Hepatocyte (in vitro differentiated cells): Measurements from ENCODE around the gene LEKR1. TPM values are rescaled to one million over a fixed set of nuclear protein-coding genes. Genes with fewer than 3 reads are reported as not detected.

Experiments used
- DNase-seq: peaks from one replicate; pipeline ENCODE4 v3.0.0-alpha.2; 2016; ENCODE audit warnings: low spot score
- H2AFZ ChIP-seq: fragments of 200-600 bp; sonication (generic); 2 replicates; pipeline ENCODE4 v1.6.0; 2016; ENCODE audit warnings: antibody characterized with exemption, mild to moderate bottlenecking
- H3K27ac ChIP-seq: fragments of 200-600 bp; sonication (generic); 2 replicates; pipeline ENCODE4 v1.5.1; 2016; ENCODE audit warnings: mild to moderate bottlenecking
- H3K27me3 ChIP-seq: fragments of 200-600 bp; sonication (generic); 2 replicates; pipeline ENCODE4 v1.6.1; 2016
- H3K36me3 ChIP-seq: fragments of 200-600 bp; sonication (generic); replicated peaks from 2 replicates; pipeline ENCODE4 v1.5.1; 2016; ENCODE audit warnings: low read depth; ENCODE audit not compliant: insufficient read depth
- H3K4me1 ChIP-seq: fragments of 200-600 bp; sonication (generic); 2 replicates; pipeline ENCODE4 v1.5.1; 2016; ENCODE audit warnings: mild to moderate bottlenecking, moderate library complexity; ENCODE audit not compliant: insufficient read depth
- H3K4me2 ChIP-seq: fragments of 200-600 bp; sonication (generic); 2 replicates; pipeline ENCODE4 v1.6.0; 2016
- H3K4me3 ChIP-seq: fragments of 200-600 bp; sonication (generic); 2 replicates; pipeline ENCODE4 v1.5.1; 2016; ENCODE audit warnings: mild to moderate bottlenecking
- H3K79me2 ChIP-seq: fragments of 200-600 bp; sonication (generic); 2 replicates; pipeline ENCODE4 v1.6.0; 2017; ENCODE audit warnings: mild to moderate bottlenecking
- H3K9me2 ChIP-seq: fragments of 200-600 bp; sonication (generic); replicated peaks from 2 replicates; pipeline ENCODE4 v1.6.0; 2017; ENCODE audit warnings: mild to moderate bottlenecking; ENCODE audit not compliant: insufficient read depth
- H3K9me3 ChIP-seq: fragments of 200-600 bp; sonication (generic); 2 replicates; pipeline ENCODE4 v1.5.1; 2016; ENCODE audit warnings: low read depth, mild to moderate bottlenecking
- H4K20me1 ChIP-seq: fragments of 200-600 bp; sonication (generic); 2 replicates; pipeline ENCODE4 v1.6.0; 2016; ENCODE audit warnings: mild to moderate bottlenecking; ENCODE audit not compliant: insufficient read depth, poor library complexity, severe bottlenecking
- EZH2 ChIP-seq: fragments of 200-600 bp; sonication (generic); IDR thresholded peaks from 2 replicates; pipeline ENCODE4 v1.6.1; 2016; ENCODE audit warnings: antibody characterized with exemption, mild to moderate bottlenecking, borderline replicate concordance
- EZH2phosphoT487 ChIP-seq: fragments of 200-600 bp; sonication (generic); IDR thresholded peaks from one replicate; pipeline ENCODE4 v1.6.1; 2018; ENCODE audit warnings: antibody characterized with exemption, mild to moderate bottlenecking, low read depth, moderate library complexity; ENCODE audit not compliant: unreplicated experiment, severe bottlenecking
- WGBS: methylation state at CpG from one replicate; pipeline ENCODE4 v1.1.6; 2016; ENCODE audit warnings: low lambda C conversion rate; ENCODE audit errors: missing lambda C conversion rate; 5-methylcytosine and 5-hydroxymethylcytosine counted together
- polyA plus RNA-seq: library from polyadenylated mRNA; unstranded; fragments of >200 nt; fragmentation: Nextera tagmentation; extraction: Ambion mirVana; gene quantifications from 2 replicates; pipeline ENCODE4 v1.2.1, GENCODE V29; 2016
- total RNA-seq: library from RNA; depleted of rRNA; stranded (reverse); fragments of >200 nt; gene quantifications from 2 replicates; pipeline ENCODE4 v1.2.3, GENCODE V29; 2014
- TF ChIP-seq, protein P1 (sequence below): fragments of 200-600 bp; sonication (generic); IDR thresholded peaks from 2 replicates; pipeline ENCODE4 v1.5.1; 2016; ENCODE audit warnings: antibody characterized with exemption, mild to moderate bottlenecking; ENCODE audit not compliant: poor library complexity

Gene LEKR1
- total and polyA plus RNA-seq, 2 experiments from 2014 or later: 1.1 to 2.1 TPM

DNA sequence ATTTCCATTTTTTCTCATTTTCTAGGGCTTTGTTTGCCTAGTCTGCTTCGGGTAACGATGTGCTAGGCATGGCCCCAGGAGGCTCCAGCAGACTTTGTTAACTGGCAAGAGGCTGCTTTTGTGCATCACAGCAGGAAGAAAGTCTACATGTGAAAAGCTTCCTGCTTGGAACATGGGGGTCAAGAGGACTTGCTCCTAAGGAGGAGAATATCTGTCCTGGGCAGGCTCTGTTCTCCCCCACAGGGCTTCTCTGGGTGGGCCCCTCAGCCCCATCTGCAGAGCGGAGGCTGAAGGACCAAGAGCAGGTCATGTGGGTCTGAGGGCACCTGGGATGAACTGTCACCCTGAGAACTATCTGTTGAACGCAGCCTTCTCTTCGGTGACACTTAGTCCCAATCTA lies 239.0 kb downstream of the LEKR1 start:
- TF ChIP-seq EZH2: no peak
- TF ChIP-seq, protein P1, sequence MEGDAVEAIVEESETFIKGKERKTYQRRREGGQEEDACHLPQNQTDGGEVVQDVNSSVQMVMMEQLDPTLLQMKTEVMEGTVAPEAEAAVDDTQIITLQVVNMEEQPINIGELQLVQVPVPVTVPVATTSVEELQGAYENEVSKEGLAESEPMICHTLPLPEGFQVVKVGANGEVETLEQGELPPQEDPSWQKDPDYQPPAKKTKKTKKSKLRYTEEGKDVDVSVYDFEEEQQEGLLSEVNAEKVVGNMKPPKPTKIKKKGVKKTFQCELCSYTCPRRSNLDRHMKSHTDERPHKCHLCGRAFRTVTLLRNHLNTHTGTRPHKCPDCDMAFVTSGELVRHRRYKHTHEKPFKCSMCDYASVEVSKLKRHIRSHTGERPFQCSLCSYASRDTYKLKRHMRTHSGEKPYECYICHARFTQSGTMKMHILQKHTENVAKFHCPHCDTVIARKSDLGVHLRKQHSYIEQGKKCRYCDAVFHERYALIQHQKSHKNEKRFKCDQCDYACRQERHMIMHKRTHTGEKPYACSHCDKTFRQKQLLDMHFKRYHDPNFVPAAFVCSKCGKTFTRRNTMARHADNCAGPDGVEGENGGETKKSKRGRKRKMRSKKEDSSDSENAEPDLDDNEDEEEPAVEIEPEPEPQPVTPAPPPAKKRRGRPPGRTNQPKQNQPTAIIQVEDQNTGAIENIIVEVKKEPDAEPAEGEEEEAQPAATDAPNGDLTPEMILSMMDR: no peak
- TF ChIP-seq EZH2phosphoT487: no peak
- 85% methylated on average over 5 of the region's 5 CpGs for WGBS
- no peaks in the 10 kb centered on the region for H3K9me3 ChIP-seq
- H3K4me1 ChIP-seq: peaks cover 2% of the 10 kb centered on the region
- no peak overlapping the region for H3K4me3 ChIP-seq
- no peaks in the 10 kb centered on the region for H3K36me3 ChIP-seq
- H3K9me2 ChIP-seq: no peaks in the 10 kb centered on the region
- no peak for DNase-seq
- no peaks in the 10 kb centered on the region for H3K27me3 ChIP-seq
- no peaks in the 10 kb centered on the region for H4K20me1 ChIP-seq
- H3K79me2 ChIP-seq: no peaks in the 10 kb centered on the region
- H3K27ac ChIP-seq: no peak overlapping the region
- no peak overlapping the region for H3K4me2 ChIP-seq
- no peak overlapping the region for H2AFZ ChIP-seq

DNA sequence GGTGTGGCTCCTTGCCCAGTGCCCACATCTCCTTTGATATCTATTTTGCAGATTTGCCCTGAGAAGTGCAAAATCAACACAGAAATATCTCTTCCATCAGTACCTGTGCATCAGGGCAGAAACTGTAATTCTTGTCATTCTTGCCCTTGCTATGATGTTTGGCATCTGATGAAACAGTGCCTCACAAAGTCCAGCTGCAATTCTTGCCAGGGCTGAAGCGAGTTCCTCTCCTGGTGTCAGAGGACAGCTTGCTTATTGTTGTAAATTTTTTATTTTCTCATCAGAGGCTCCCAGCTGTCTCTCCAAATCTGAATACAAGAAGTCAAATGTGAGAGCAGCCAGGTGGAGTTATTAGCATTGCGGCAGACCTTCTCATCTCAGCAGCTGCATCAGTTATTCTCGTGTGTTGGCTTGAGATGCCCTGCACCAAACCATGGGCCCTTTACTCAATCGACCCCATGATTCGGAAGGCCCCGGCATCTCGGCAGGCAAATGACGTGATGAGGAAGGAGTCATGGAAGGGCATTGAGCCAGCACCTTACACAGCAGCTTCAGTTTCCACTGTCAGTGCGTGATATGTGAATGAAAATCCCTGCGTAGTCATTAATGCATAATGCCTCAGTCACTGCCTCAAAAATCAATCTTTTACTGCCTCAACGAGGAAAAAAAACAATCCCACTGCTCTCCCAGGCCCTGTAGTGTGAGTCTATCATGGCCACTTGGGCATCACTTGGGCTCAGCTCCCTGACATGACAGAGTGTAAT lies 240.4 kb downstream of the LEKR1 start:
- Histone ChIP-seq H3K4me2 (no peak overlapping the region), H3K36me3 (no peaks in the 10 kb centered on the region), H3K79me2 (no peaks in the 10 kb centered on the region), H2AFZ (no peak overlapping the region), H4K20me1 (no peaks in the 10 kb centered on the region), H3K27ac (no peak overlapping the region), H3K9me2 (no peaks in the 10 kb centered on the region), H3K4me1 (peaks cover 8% of the 10 kb centered on the region), H3K9me3 (no peaks in the 10 kb centered on the region), H3K27me3 (no peaks in the 10 kb centered on the region), H3K4me3 (no peak overlapping the region)
- no peak for TF ChIP-seq EZH2phosphoT487
- TF ChIP-seq, protein P1: no peak
- no peak for TF ChIP-seq EZH2
- no peak for DNase-seq
- 91% methylated on average over 11 of the region's 11 CpGs for WGBS

DNA sequence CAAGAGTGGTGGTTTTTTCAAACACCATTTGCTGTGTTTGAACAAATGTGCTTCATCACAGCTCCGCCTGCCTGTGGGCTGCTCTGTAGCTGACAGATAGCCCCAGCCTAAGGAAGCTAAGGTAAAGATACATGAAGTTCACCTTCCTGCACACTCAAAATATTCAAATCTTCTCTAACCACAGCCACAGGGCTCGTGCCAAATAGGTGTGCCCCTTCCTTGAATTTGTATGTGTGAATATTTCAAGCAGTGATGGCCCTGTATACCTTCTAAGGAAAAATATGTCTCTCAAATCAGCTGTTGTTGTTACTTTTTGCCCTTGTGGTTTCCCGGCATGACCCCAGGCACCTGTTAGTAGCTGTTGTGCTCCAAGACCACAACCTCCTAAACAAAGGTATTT lies 241.0 kb downstream of the LEKR1 start:
- DNase-seq: no peak
- H3K4me2 ChIP-seq: no peak overlapping the region
- no peak overlapping the region for H3K4me3 ChIP-seq
- WGBS: 89% methylated on average over 3 of the region's 3 CpGs
- peaks cover 8% of the 10 kb centered on the region for H3K4me1 ChIP-seq
- no peak overlapping the region for H2AFZ ChIP-seq
- no peaks in the 10 kb centered on the region for H3K79me2 ChIP-seq
- TF ChIP-seq, protein P1: no peak
- TF ChIP-seq EZH2phosphoT487 (no peak), EZH2 (no peak)
- H3K36me3 ChIP-seq: no peaks in the 10 kb centered on the region
- H4K20me1 ChIP-seq: no peaks in the 10 kb centered on the region
- H3K9me2 ChIP-seq: no peaks in the 10 kb centered on the region
- no peak overlapping the region for H3K27ac ChIP-seq
- H3K27me3 ChIP-seq: no peaks in the 10 kb centered on the region
- no peaks in the 10 kb centered on the region for H3K9me3 ChIP-seq
